ENCODE data around the gene FBXL19.

The FBXL19 gene

DNA sequence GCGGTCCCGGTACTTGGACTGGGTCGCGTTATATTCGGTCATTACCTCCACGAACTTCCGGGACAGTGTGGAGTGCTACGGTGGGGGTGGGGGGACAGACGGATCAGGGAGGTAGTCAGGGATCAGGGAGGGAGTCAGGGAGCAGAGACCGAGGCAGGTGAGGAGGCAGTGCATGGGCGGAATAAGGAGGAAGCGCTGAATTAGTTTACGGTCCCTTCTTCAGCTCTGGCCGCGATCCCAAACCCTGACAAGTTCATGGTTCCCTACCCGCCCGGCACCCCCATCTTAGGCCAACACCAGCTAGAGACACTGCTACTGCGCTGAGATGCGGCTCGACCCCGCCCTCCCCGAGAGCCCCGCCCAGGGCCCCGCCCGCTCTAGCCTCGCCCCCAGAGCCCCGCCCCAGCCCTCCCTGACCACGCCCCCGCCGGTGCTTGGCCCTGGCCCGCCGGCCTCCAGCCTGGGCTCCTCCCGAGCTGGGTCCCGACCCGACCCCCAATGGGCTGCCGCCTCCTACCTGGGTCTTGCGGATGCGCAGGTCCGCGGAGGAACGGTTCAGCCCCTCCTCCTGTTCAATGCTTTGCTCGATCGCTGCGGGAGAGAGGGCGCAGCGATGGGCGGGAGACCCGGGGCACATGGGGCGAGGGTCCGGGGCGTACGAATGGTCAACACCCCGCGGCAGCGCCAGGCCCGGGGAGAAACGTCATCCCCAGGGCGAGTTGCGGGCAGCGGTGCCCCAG is 73.8 kb downstream of the FBXL19 start:
- H3K27ac ChIP-seq: no peak overlapping the region; the same call in 1 of the 2 replicates
- no peak for TF ChIP-seq ZFX (IDR thresholded peaks at IDR 0.05)
- no peak for TF ChIP-seq CTCF (conservative IDR thresholded peaks at IDR 0.05)

- TF ChIP-seq CTCF (conservative IDR thresholded peaks at IDR 0.05) (no peak), ZFX (IDR thresholded peaks at IDR 0.05) (no peak)
- H3K27ac ChIP-seq: no peak overlapping the region; the same call in 1 of the 2 replicates
Measured at GRCh38 chr16:30997725-30998711, 74.6 kb downstream of the FBXL19 start.
